ENCODE measurements around the gene CLEC2L.

GRCh38 chr7:139540203-139540602 is 16.7 kb downstream of the CLEC2L start:
- TF ChIP-seq, protein P1, sequence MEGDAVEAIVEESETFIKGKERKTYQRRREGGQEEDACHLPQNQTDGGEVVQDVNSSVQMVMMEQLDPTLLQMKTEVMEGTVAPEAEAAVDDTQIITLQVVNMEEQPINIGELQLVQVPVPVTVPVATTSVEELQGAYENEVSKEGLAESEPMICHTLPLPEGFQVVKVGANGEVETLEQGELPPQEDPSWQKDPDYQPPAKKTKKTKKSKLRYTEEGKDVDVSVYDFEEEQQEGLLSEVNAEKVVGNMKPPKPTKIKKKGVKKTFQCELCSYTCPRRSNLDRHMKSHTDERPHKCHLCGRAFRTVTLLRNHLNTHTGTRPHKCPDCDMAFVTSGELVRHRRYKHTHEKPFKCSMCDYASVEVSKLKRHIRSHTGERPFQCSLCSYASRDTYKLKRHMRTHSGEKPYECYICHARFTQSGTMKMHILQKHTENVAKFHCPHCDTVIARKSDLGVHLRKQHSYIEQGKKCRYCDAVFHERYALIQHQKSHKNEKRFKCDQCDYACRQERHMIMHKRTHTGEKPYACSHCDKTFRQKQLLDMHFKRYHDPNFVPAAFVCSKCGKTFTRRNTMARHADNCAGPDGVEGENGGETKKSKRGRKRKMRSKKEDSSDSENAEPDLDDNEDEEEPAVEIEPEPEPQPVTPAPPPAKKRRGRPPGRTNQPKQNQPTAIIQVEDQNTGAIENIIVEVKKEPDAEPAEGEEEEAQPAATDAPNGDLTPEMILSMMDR (optimal IDR thresholded peaks at IDR 0.05 in 1 of 3, IDR thresholded peaks at IDR 0.05 in 1 of 3, conservative IDR thresholded peaks at IDR 0.05 in 1 of 3; ENCODE audit: extremely low read depth in 1 of 3, insufficient read depth in 2 of 3, low read length in 3 of 3) = no peak
- no peak for TF ChIP-seq EZH2 (IDR thresholded peaks at IDR 0.05; ENCODE audit: low read length)

Measured in keratinocyte (primary cell).